Kidney (tissue), 14 donors: Measurements from ENCODE around the gene DCAKD. TPM values are rescaled to one million over a fixed set of nuclear protein-coding genes. Genes with fewer than 3 reads are reported as not detected.

ENCODE experiments used
- DNase-seq, 5 donors: peaks; one replicate each; pipeline ENCODE4 v3.0.0-alpha.2; 2013 to 2020
- FAIRE-seq: peaks from 2 replicates; lab custom pipeline; 2012; peaks lifted over from hg19 to GRCh38; lab: Jason Lieb, UNC
- H3K27ac ChIP-seq, 2 donors: one replicate each; pipeline ENCODE4 v1.7.0; 2013; ENCODE audit warnings: low read depth in 2 of 2, low read length in 2 of 2, inconsistent platforms in 1 of 2
- H3K27me3 ChIP-seq: one replicate; pipeline ENCODE4 v1.7.1; 2013; ENCODE audit warnings: low read length, inconsistent platforms; ENCODE audit not compliant: control insufficient read depth, insufficient read depth
- H3K36me3 ChIP-seq, 3 donors: one replicate each; pipeline versions ENCODE4 v1.7.0 to v1.7.1; 2013; ENCODE audit warnings: low read length in 3 of 3, control low read depth in 1 of 3, inconsistent platforms in 1 of 3; ENCODE audit not compliant: insufficient read depth in 3 of 3, control insufficient read depth in 2 of 3
- H3K4me1 ChIP-seq, 3 donors: one replicate each; pipeline versions ENCODE4 v1.7.0 to v1.7.1; 2013; ENCODE audit warnings: low read length in 3 of 3, inconsistent platforms in 1 of 3, low read depth in 1 of 3; ENCODE audit not compliant: control insufficient read depth in 2 of 3, insufficient read depth in 2 of 3
- H3K4me3 ChIP-seq, 3 donors: one replicate each; pipeline versions ENCODE4 v1.7.0 to v1.8.1; 2013; ENCODE audit warnings: low read length in 3 of 3, control low read depth in 1 of 3, inconsistent platforms in 1 of 3
- H3K9ac ChIP-seq, 3 donors: one replicate each; pipeline versions ENCODE4 v1.7.0 to v1.7.1; 2013; ENCODE audit warnings: low read length in 3 of 3, control low read depth in 1 of 3, inconsistent platforms in 1 of 3
- H3K9me3 ChIP-seq, 3 donors: one replicate each; pipeline versions ENCODE4 v1.7.0 to v1.7.1; 2013; ENCODE audit warnings: low read length in 3 of 3, control low read depth in 1 of 3, inconsistent platforms in 1 of 3; ENCODE audit not compliant: control insufficient read depth in 2 of 3, insufficient read depth in 1 of 3
- CTCF ChIP-seq: IDR thresholded peaks from 3 replicates; pipeline ENCODE4 v1.5.1; 2012; ENCODE audit warnings: mild to moderate bottlenecking, moderate library complexity, borderline replicate concordance; ENCODE audit not compliant: insufficient read depth; ENCODE audit errors: extremely low read depth
- intact Hi-C: fragments of 100-400 bp; cut with DNase I; formaldehyde crosslinking; loops from one replicate; pipeline ENCODE4 v1.11.1; 2022
- polyA plus RNA-seq: library from polyadenylated mRNA; stranded (reverse); fragments of 350-450 nt; fragmentation: Illumina TruSeq; extraction: RNeasy Lipid Tissue Mini Kit (QIAGEN cat#74804); gene quantifications from one replicate; pipeline ENCODE4 v1.2.3, GENCODE V29; 2014; ENCODE audit warnings: low read depth, low replicate concordance; ENCODE audit not compliant: insufficient read depth
- total RNA-seq: library from RNA; stranded (reverse); fragmentation: NEBNext Ultra II Directional; extraction: Animal tissue kit (Norgen Biotek cat#: 25700); gene quantifications from one replicate; pipeline ENCODE4 v1.2.1, GENCODE V29; 2021
- donor health status: control.
- donor health status: control.
- donor health status: control.
- donor health status: control.
- donor health status: control.
- donor health status: DM: yes; HTN: yes; CAD: no.
- donor health status: Normal renal cell carcinoma (clear cell type).

The DCAKD gene
- total and polyA plus RNA-seq, 2 donors from 2014 or later, result 27.5 to 34.9 TPM

GRCh38 chr17:45031231-45032173, 19.9 kb downstream of the DCAKD start:
- no peaks in the 10 kb centered on the region for H3K9me3 ChIP-seq
- peaks cover 0 to 18% (median 3%) of the 10 kb centered on the region in 3 donors for H3K36me3 ChIP-seq
- peaks cover 0 to under 1% (median 0%) of the 10 kb centered on the region in 3 donors for H3K4me1 ChIP-seq
- DNase-seq (no peak), FAIRE-seq (no peak)
- H3K9ac ChIP-seq, result no peak overlapping the region
- no peak overlapping the region for H3K27ac ChIP-seq
- H3K4me3 ChIP-seq, result no peak overlapping the region
- no peaks in the 10 kb centered on the region for H3K27me3 ChIP-seq
- intact Hi-C loops, result no loop called here
- no peak for TF ChIP-seq CTCF

GRCh38 chr17:45030733-45031132, 20.7 kb downstream of the DCAKD start:
- Histone ChIP-seq H3K4me3 (no peak overlapping the region), H3K9ac (no peak overlapping the region), H3K9me3 (no peaks in the 10 kb centered on the region), H3K27ac (no peak overlapping the region), H3K4me1 (no peaks in the 10 kb centered on the region), H3K36me3 (peaks cover 0 to 19% (median 3%) of the 10 kb centered on the region in 3 donors), H3K27me3 (no peaks in the 10 kb centered on the region)
- intact Hi-C loops, result no loop called here
- DNase-seq, result no peak
- FAIRE-seq, result no peak
- TF ChIP-seq CTCF, result no peak

GRCh38 chr17:45029758-45030423, 21.5 kb downstream of the DCAKD start:
- intact Hi-C loops, result no loop called here

More at GRCh38 chr17:45029758-45030423, 21.5 kb downstream of the DCAKD start:
- DNase-seq (no peak), FAIRE-seq (no peak)
- Histone ChIP-seq H3K4me1 (no peaks in the 10 kb centered on the region), H3K36me3 (peaks cover 0 to 19% (median 3%) of the 10 kb centered on the region in 3 donors), H3K4me3 (no peak overlapping the region), H3K27ac (no peak overlapping the region), H3K9ac (no peak overlapping the region), H3K9me3 (no peaks in the 10 kb centered on the region), H3K27me3 (no peaks in the 10 kb centered on the region)
- TF ChIP-seq CTCF, result no peak
